GM21515 (cell line): Measurements from ENCODE around the gene ODAD4.

Experiments
- ATAC-seq: cut with Tn5 transposase; IDR thresholded peaks from one replicate; pipeline ENCODE4 v1.9.1; 2021; ENCODE audit not compliant: unreplicated experiment

The ODAD4 gene

DNA sequence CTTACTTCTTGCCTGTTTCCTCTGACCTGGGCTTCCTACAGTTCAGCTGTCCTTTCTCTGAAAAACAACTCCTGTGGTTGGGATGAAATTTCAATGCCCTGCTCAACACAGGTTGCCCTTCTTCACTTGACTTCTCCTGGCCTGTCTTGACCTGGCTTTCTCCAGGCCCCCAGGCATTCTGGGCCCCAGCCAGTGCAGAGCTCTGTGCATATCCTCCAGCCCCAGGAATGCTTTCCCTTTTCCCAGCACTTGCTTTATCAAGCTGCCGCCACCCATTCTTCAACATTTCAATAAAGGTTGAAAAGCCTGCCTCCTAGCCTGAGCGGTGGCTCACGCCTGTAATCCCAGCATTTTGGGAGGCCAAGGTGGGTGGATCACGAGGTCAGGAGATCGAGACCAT, 10.8 kb downstream of the ODAD4 start:
- no peak for ATAC-seq

DNA sequence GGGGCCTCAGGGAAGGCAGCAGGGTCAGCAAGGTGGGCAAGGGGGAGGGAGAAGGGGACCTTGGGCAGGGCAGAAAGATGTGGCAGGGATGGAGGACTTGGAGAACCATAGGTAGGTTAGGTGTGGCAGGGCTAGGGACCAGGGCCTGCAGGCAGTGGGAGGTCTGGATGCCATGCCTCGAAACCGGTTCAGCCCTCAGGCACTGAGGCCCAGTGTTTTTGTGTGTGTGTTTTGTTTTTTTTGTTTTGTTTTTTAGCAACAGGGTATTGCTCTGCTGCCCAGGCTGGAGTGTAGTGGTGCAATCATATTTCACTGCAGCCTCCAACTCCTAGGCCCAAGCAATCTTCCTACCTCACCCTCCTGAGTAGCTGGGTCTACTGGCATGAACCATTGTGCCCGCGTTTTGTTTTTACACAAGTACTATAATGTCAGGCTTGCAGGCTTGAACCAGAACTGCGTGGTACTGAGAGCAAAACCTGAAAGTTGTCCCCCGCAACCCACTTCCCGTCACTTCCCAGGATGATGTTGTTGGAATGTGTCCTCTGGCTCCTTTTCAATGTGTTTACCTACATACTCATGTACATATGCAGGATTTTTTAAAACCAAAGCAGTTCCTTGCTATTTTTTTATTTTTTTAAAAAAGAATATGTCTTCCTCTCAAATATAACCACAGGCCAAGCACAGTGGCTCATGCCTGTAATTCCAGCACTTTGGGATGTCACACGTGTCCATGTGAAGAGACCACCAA, 12.4 kb downstream of the ODAD4 start:
- no peak for ATAC-seq

DNA sequence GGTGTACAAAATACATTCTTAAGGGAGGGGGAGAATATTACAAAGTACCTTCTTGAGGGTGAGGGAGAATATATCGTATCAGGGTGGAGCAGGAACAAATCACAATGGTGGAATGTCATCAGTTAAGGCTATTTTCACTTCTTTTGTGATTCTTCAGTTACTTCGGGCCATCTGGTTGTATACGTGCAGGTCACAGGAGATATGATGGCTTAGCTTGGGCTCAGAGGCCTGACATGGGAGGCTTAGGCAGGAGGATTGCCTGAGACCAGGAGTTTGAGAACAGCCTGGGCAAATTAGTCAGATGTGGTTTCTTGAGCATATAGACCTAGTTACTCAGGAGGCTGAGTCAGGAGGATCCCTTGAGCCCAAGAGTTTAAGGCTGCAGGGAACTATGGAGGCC, 13.1 kb downstream of the ODAD4 start:
- ATAC-seq: no peak

GRCh38 chr17:41944943-41945342, 14.5 kb downstream of the ODAD4 start:
- ATAC-seq: no peak

DNA sequence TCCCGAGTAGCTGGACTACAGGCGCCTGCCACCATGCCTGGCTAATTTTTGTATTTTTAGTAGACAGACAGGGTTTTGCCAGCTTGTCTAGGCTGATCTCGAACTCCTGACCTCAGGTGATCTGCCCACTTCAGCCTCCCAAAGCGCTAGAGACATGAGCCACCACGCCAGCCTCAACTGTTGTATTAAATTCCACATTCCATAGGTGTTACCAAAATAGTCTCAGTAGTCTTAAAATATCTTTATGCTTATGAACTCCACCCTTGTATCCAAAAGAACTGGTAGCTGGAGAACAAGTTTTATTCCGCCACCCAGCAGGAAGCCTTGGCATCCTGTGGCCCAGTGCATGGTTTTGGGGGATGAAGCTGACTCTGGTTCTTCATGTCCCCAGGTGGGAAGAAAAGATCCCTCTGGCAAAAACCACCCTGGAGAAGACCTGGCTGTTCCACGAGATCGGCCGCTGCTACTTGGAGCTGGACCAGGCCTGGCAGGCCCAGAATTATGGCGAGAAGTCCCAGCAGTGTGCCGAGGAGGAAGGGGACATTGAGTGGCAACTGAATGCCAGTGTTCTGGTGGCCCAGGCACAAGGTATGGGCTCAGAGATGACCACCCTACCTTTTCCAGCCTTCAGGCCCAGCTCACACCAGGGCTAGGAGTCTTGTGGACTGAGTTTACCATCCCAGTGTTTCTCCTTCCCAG, 18.5 kb downstream of the ODAD4 start:
- no peak for ATAC-seq

GRCh38 chr17:41956522-41956921, 26.1 kb downstream of the ODAD4 start:
- ATAC-seq: no peak

- no peak for ATAC-seq
Observed at GRCh38 chr17:41957031-41957868, 26.8 kb downstream of the ODAD4 start.

DNA sequence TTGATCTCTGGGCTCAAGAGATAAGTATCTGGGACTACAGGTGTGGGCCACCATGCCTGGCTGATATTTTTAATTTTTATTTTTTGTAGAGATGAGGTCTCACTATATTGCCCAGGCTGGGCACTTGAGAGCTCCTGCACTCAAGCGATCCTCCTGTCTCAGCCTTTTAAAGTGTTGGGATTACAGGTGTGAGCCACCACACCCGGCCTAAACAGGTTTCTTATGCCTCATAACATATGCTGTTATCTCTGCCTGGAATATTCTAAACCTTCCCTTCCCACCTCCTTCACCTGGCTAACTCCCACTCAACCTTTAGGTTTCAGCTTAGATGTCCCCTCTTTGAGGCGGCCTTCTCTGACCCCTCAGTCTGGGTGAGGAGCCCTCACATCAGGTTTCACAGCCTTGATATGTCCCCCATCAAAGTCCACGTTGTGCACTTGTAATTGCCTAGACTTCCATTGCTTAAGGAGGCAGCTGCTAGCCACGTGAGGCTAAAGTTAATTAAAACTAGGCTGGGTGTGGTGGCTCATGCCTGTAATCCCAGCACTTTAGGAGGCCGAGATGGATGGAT, 27.5 kb downstream of the ODAD4 start:
- ATAC-seq: no peak

DNA sequence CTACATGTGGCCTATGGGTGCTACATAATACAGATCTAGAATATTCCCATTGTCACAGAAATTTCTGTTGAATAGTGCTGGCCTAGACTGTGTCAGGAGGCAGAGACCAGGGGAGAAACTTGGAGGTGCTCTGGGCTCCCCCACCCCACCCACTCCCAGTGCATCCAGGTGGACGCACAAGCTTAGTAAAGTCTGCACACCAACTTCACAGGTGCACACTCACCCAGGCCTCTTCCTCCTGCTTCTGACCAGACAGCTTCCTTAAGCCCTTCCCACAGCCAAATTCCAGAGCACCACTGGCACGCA, 28.6 kb downstream of the ODAD4 start:
- no peak for ATAC-seq

DNA sequence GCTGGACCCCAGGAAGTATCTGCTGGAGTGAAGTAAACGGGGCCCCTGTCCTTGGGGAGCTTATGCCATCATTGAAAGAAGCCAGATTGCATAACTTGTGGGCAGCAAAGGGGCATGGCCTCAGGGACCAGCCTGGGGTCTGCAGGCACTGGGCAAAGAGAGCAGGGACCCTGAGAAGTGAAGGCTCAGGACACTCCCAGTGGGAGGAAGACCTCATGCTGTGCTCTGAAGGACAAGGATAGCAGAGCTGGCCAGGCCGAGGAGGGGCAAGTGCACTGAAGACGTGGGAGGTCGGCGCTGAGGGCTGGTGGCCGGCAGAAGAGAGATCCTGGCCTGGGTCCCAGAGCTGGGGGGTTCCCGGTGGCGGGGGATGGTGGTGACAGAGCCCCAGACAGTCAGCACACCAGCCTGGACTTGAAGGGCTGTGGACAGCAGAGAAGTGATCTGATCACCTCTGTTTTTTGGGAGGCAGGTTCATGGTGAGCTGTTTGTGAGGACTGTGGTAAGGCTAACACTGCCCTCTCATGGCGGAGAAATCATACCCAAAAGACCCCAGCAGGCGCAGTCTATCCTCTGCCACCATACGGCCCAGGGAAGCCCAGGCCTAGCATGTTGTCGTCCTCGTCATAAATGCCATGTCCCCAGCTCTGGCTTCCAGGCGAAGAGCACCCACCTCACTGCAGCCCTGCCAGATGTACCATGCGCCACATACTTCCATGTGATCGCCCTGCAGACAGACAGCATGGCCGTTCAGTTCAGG, 29.1 kb downstream of the ODAD4 start:
- no peak for ATAC-seq

DNA sequence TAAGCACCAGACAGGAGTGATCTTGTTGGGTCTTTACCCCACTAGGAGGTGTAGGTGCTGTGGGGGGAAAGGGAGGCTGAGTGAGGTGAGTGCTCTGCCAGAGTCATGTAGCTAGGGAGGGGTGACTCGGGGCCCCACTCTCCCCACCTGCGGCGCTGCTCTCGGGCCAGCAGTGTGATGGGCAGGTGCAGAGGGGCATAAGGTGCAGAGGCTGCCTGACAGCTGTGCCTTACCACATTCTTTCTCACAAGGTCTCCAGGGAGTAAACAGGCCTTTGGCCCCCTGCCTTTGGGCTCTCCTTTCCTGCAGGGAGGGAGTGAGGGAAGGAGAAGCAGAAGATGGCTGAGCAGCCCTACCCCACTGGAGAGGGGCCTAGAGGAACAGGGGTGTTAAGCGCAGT, 31.7 kb downstream of the ODAD4 start:
- ATAC-seq: no peak

DNA sequence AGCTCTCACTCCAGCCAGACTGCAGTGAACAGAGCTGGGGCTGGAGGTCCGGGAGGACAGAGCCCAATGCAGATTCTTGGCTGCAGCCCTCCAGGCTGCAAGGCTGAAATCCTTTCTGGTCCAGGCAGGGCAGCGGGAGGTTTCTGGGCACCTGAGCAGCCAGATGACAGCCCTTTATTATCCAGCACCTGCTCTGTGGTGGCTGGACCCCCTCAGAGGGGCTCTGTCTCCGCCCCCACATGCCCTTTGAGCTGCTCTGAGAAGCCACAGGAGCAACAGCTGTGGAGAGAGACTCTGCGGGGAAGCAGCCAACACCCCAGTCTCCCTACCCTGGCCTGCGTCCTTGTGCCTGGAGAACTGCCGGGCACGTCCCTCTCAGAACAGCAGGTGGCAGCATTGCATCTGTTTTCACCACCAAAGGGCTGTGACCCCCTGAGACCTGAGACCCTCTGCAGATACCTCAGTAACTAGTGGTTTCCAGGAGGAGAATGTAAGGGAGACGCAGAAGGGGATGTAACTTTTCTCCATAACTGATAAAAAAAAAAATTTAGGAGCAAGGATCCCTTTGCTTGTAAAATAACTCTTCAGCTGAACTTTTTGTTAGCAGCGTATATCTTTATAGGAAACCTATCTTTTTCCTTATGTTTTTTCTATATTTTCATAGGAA, 32.5 kb downstream of the ODAD4 start:
- ATAC-seq: no peak

DNA sequence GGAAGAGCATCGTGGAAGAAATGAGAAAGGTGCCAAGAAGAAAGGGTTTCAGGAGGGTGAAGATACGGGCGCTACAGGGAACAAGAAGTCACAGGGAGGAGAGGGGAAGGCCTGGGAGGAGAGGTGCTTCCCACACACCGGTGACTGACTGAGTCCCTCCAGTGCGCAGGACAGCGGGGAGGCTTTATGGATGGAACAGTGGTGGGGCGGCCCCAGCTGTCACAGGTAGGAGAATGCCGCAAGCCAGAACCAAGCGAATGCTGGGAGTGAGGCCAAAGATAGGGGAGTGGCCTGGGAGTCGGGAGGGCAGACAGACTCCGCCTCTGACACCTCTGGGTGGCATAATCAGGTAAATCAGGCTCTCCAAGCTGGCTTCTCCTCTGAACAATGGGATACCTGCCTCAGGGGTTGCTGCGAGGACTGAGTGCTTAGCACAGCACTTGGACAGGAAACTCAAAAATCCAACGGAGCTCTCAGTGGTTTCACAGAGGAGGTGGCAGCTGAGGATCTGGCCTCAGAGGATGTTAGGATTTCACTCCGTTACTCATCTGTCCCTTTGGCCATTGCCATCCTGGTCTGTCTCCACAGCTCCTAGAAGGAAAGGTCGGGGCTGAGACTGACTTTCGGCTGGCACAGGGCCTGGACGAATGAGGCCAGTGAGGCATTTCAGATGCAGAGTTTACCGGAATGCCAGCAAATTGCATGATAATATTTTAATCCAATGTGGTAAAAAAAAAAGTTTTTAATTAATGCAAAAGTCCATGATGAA, 35.5 kb downstream of the ODAD4 start:
- no peak for ATAC-seq

DNA sequence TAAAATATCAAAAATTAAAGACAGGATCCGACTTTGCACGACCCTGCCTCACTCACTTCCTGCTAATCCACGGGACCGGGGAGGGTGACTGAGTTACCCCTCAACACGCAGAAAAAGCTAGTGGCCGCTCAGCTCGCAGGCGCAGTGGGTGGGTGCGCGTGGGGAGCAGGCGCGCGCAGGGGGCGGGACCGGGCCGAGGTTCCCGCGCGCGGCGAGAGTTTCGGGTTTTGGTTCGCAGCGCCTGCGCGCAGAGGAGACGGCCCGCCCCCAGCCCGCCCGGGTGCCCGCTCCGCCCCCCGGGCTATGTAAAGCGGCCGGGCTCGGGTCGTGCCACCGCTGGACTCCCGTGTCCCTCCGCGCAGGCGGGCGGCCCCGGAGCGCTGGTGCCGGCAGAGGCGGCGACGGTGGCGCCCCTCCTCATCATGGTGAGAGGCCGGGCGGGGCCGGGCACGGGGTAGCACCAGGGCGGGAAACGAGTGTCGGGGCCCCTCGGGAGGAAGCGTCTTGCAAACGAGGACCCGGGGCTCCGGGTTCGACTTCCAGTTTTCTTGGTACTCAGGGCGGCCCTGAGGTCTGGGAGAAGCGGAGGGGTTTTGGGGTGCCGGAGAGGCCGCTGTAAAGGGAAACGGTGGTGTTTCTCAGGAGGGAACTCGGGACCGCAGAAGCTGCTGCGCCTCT, 36.2 kb downstream of the ODAD4 start, which contains the start of gene CNP:
CNP (plus strand) TSS at position 333 of the 678 bp plus-strand sequence; CDS start at position 423, 90 bp downstream.
- ATAC-seq: peak; percentile 60

- peak; percentile 12 for ATAC-seq
Observed at GRCh38 chr17:41967141-41967920, 36.9 kb downstream of the ODAD4 start.

DNA sequence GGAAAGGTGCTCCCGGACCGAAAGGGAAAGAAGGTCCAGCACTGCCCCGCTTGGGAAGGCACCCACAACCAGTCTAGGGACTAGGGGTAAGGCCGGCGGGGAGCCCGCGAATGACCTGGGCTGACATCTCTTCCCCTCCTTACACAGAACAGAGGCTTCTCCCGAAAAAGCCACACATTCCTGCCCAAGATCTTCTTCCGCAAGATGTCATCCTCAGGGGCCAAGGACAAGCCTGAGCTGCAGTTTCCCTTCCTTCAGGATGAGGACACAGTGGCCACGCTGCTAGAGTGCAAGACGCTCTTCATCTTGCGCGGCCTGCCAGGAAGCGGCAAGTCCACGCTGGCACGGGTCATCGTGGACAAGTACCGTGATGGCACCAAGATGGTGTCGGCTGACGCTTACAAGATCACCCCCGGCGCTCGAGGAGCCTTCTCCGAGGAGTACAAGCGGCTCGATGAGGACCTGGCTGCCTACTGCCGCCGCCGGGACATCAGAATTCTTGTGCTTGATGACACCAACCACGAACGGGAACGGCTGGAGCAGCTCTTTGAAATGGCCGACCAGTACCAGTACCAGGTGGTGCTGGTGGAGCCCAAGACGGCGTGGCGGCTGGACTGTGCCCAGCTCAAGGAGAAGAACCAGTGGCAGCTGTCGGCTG, 37.6 kb downstream of the ODAD4 start:
- ATAC-seq: no peak

DNA sequence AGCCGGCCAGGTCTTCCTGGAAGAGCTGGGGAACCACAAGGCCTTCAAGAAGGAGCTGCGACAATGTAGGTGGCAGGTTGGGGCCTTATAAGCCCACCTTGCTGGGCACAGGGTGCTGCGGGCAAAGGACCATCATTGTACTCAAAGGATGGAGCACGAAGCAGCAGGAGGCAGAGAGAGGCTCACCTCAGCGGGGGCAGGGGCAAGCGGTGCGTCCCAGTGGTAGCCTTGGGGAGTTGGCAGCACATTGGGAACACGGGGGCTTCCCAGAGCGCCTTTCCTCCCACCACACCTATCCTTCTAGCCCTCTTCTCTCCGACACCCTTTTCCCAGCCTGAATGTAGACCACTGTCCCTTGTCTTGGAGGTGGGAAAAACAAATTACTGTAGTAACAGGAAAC, 38.3 kb downstream of the ODAD4 start:
- no peak for ATAC-seq

DNA sequence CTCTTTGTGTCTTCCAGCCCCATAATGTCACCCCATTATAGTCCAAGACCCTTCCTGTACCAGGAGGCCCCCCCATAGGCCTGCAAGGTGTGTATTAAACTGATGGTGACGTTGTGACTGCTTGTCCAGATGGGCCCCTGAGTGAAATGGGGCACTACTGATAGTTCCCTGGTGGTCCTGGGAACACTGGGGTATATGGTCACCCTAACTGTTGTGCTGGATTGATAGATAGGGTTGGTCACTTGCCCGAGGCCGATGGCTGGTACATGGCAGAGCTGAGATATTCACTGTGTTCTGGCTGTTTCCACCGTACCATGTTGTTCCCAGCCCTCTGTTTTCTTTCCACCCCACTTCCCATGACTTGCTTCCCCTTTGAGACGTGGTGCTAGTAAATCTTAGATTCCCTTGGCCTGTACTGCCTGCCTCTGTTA, 40.5 kb downstream of the ODAD4 start:
- no peak for ATAC-seq
